MM.1S (cell line): ENCODE results near the gene ANXA2R.

Experiments used
- EZH2 ChIP-seq: fragments of 300-600 bp; sonication (generic); optimal IDR thresholded peaks from 2 replicates; pipeline ENCODE3; 2017; ENCODE audit warnings: low read depth, mild to moderate bottlenecking, antibody characterized with exemption, low read length, mixed read lengths
- TF ChIP-seq, protein P1 (sequence below): fragments of 300-600 bp; sonication (generic); IDR thresholded peaks from 2 replicates; pipeline ENCODE4 v1.5.1; 2016; ENCODE audit warnings: antibody characterized with exemption, low read length, mixed read lengths

DNA sequence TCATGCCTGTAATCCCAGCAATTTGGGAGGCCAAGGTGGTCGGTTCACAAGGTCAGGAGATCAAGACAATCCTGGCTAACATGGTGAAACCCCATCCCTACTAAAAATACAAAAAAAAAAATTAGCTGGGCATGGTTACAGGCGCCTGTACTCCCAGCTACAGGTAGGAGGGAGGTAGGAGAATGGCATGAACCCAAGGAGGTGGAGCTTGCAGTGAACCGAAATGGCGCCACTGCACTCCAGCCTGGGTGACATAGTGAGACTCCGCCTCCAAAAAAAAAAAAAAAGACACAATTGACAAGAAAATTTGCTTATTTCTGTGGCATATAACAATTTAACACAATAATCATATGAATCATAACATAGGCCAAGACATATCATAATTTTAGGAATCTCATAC is 45.3 kb upstream of the ANXA2R start:
- TF ChIP-seq, protein P1, sequence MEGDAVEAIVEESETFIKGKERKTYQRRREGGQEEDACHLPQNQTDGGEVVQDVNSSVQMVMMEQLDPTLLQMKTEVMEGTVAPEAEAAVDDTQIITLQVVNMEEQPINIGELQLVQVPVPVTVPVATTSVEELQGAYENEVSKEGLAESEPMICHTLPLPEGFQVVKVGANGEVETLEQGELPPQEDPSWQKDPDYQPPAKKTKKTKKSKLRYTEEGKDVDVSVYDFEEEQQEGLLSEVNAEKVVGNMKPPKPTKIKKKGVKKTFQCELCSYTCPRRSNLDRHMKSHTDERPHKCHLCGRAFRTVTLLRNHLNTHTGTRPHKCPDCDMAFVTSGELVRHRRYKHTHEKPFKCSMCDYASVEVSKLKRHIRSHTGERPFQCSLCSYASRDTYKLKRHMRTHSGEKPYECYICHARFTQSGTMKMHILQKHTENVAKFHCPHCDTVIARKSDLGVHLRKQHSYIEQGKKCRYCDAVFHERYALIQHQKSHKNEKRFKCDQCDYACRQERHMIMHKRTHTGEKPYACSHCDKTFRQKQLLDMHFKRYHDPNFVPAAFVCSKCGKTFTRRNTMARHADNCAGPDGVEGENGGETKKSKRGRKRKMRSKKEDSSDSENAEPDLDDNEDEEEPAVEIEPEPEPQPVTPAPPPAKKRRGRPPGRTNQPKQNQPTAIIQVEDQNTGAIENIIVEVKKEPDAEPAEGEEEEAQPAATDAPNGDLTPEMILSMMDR = no peak
- TF ChIP-seq EZH2 = no peak
